Measurements from ENCODE around the gene MPP4. TPM values are rescaled to one million over a fixed set of nuclear protein-coding genes. Genes with fewer than 3 reads are reported as not detected.

The MPP4 gene
- total RNA-seq, 1 experiment from 2014 or later = 0.77 TPM

GRCh38 chr2:201697899-201698298, 545 bp downstream of the MPP4 start:
- H3K4me1 ChIP-seq (ENCODE audit: insufficient read depth, low read length) = peaks cover 50% of the 10 kb centered on the region
- H4K20me1 ChIP-seq (ENCODE audit: low read length) = no peaks in the 10 kb centered on the region
- no peak overlapping the region for H2AFZ ChIP-seq (ENCODE audit: low read length)
- TF ChIP-seq EZH2 (IDR thresholded peaks at IDR 0.05; ENCODE audit: low read length, unreplicated experiment) (no peak), EZH2phosphoT487 (IDR thresholded peaks at IDR 0.05; ENCODE audit: borderline replicate concordance, low read length) (no peak), CTCF (conservative IDR thresholded peaks at IDR 0.05; ENCODE audit: low read depth, low read length) (no peak)
- H3K9me3 ChIP-seq (ENCODE audit: low read length) = no peaks in the 10 kb centered on the region
- H3K27me3 ChIP-seq (ENCODE audit: low read length) = no peaks in the 10 kb centered on the region
- no peaks in the 10 kb centered on the region for H3K79me2 ChIP-seq (ENCODE audit: low read length)
- peaks cover 7% of the 10 kb centered on the region for H3F3A ChIP-seq (ENCODE audit: low read length, unreplicated experiment)
- H3K9me2 ChIP-seq (replicated peaks; ENCODE audit: low read length) = no peaks in the 10 kb centered on the region
- peak; percentile 89 for DNase-seq
- ATAC-seq = peak; percentile 78
- H3K27ac ChIP-seq (ENCODE audit: low read length) = peak overlapping the region; percentile 79
- H3K4me2 ChIP-seq (ENCODE audit: low read length) = peak overlapping the region; percentile 65
- intact Hi-C loops (cut with micrococcal nuclease) = loop anchor here (5.0 kb wide), 2 partner anchors 56 to 466 kb away; partner anchors contain the start of gene TMEM237
- no TSS peak for BruUV-seq (replicated peaks)
- POLR2A ChIA-PET (ENCODE audit: unreplicated experiment) = interaction anchor here (0.6 kb wide), 1 partner anchor 55 kb away, joined by 13 read pairs; the partner anchor contains the start of gene TMEM237
- H3K9ac ChIP-seq (ENCODE audit: low read length) = peak overlapping the region; percentile 15; the same call in 1 of the 2 replicates
- peaks cover 13% of the 10 kb centered on the region; the same call in 1 of the 2 replicates for H3K36me3 ChIP-seq (ENCODE audit: low read depth, low read length)
- H3K4me3 ChIP-seq (ENCODE audit: low read length) = peak overlapping the region; percentile 11; the same call in 1 of the 2 replicates
- CTCF ChIA-PET = interaction anchor here (0.6 to 1.5 kb wide), 4 partner anchors 10 to 363 kb away, joined by 6 to 7 read pairs (median 6); partner anchors contain the start of gene ALS2

GRCh38 chr2:201696151-201696659, 2.2 kb downstream of the MPP4 start:
- no peaks in the 10 kb centered on the region for H3K27me3 ChIP-seq (ENCODE audit: low read length)
- peak overlapping the region; percentile 6 for H3K4me2 ChIP-seq (ENCODE audit: low read length)
- H4K20me1 ChIP-seq (ENCODE audit: low read length) = no peaks in the 10 kb centered on the region
- peak overlapping the region; percentile 79 for H3K27ac ChIP-seq (ENCODE audit: low read length)
- H3K36me3 ChIP-seq (ENCODE audit: low read depth, low read length) = peaks cover 10% of the 10 kb centered on the region; the same call in 1 of the 2 replicates
- H3F3A ChIP-seq (ENCODE audit: low read length, unreplicated experiment) = peaks cover 7% of the 10 kb centered on the region
- POLR2A ChIA-PET (ENCODE audit: unreplicated experiment) = no interaction called here
- DNase-seq (peak; percentile 83), ATAC-seq (peak; percentile 44)
- H3K9me3 ChIP-seq (ENCODE audit: low read length) = no peaks in the 10 kb centered on the region
- CTCF ChIA-PET = no interaction called here
- H3K4me3 ChIP-seq (ENCODE audit: low read length) = no peak overlapping the region
- H2AFZ ChIP-seq (ENCODE audit: low read length) = peak overlapping the region; percentile 24; the same call in 1 of the 2 replicates
- no TSS peak for BruUV-seq (replicated peaks)
- H3K4me1 ChIP-seq (ENCODE audit: insufficient read depth, low read length) = peaks cover 50% of the 10 kb centered on the region
- no peaks in the 10 kb centered on the region for H3K79me2 ChIP-seq (ENCODE audit: low read length)
- no peaks in the 10 kb centered on the region for H3K9me2 ChIP-seq (replicated peaks; ENCODE audit: low read length)
- no peak overlapping the region; the same call in 1 of the 2 replicates for H3K9ac ChIP-seq (ENCODE audit: low read length)
- TF ChIP-seq CTCF (conservative IDR thresholded peaks at IDR 0.05; ENCODE audit: low read depth, low read length) = no peak
- intact Hi-C loops (cut with micrococcal nuclease) = loop anchor here (5.0 kb wide), 2 partner anchors 54 to 464 kb away; partner anchors contain the start of gene TMEM237

DNA sequence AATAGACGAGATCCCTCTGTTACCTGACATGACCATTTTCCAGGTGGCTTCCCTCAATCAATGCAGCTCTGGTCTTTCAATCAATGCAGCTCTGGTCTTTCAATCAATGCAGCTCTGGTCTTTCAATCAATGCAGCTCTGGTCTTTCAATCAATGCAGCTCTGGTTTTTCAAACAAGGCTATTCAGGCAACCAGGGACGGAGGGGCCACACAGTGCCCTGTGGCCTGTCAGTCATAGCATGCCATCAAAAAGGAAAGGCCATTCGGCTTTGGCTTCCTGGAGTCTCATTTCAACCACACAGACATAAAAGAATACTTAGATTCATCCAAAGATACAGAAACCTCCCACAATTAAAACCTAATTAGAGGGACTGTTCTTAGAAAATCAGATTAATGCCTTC, 13.3 kb downstream of the MPP4 start:
- CTCF ChIA-PET = no interaction called here

More for the DNA sequence above, 13.3 kb downstream of the MPP4 start:
- Histone ChIP-seq H3K36me3 (ENCODE audit: low read depth, low read length) (no peaks in the 10 kb centered on the region), H3K9me2 (replicated peaks; ENCODE audit: low read length) (no peaks in the 10 kb centered on the region), H3K27ac (ENCODE audit: low read length) (no peak overlapping the region), H3K79me2 (ENCODE audit: low read length) (no peaks in the 10 kb centered on the region), H3K27me3 (ENCODE audit: low read length) (no peaks in the 10 kb centered on the region), H3K9me3 (ENCODE audit: low read length) (no peaks in the 10 kb centered on the region), H3K9ac (ENCODE audit: low read length) (no peak overlapping the region), H3K4me3 (ENCODE audit: low read length) (no peak overlapping the region), H2AFZ (ENCODE audit: low read length) (no peak overlapping the region), H3K4me2 (ENCODE audit: low read length) (no peak overlapping the region), H3K4me1 (ENCODE audit: insufficient read depth, low read length) (no peaks in the 10 kb centered on the region), H3F3A (ENCODE audit: low read length, unreplicated experiment) (no peaks in the 10 kb centered on the region), H4K20me1 (ENCODE audit: low read length) (no peaks in the 10 kb centered on the region)
- ATAC-seq (no peak), DNase-seq (no peak)
- POLR2A ChIA-PET (ENCODE audit: unreplicated experiment) = no interaction called here
- no TSS peak for BruUV-seq (replicated peaks)
- no peak for TF ChIP-seq CTCF (conservative IDR thresholded peaks at IDR 0.05; ENCODE audit: low read depth, low read length)
- no peak for TF ChIP-seq EZH2phosphoT487 (IDR thresholded peaks at IDR 0.05; ENCODE audit: borderline replicate concordance, low read length)
- TF ChIP-seq EZH2 (IDR thresholded peaks at IDR 0.05; ENCODE audit: low read length, unreplicated experiment) = no peak
- intact Hi-C loops (cut with micrococcal nuclease) = no loop called here

Data from PC-3 (cell line).